ENCODE measurements around the gene RYR2. TPM values are rescaled to one million over a fixed set of nuclear protein-coding genes. Genes with fewer than 3 reads are reported as not detected.

The RYR2 gene
- total and polyA plus RNA-seq, 2 experiments from 2014 or later: not detected

DNA sequence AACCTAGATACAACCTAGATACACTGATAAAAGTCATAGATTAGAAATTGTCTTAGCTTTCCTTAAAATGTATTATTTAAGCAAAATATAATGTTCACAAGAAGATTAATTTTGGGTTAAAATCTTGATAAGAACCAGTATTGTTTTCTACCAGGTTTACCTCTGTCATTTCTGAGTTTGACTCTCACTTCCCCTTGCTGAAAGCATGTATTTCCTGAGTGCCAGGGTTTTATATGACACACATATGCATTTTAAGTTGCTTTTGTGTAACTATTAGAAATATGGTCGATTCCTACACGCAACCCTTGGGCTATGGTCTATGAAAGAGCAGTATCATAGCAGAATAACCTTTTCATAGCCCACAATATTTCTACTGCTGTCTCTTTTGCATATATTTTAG lies 497.1 kb downstream of the RYR2 start:
- Histone ChIP-seq H3K9me2 (ENCODE audit: insufficient read depth) (no peaks in the 10 kb centered on the region), H4K20me1 (ENCODE audit: insufficient read depth) (no peaks in the 10 kb centered on the region), H3K27ac (no peak overlapping the region), H3F3A (ENCODE audit: insufficient read depth) (no peaks in the 10 kb centered on the region), H3K4me3 (no peak overlapping the region), H3K79me2 (ENCODE audit: insufficient read depth) (no peaks in the 10 kb centered on the region), H3K9ac (no peak overlapping the region), H2AFZ (no peak overlapping the region), H3K9me3 (ENCODE audit: low read depth) (no peaks in the 10 kb centered on the region), H3K36me3 (ENCODE audit: low read depth) (no peaks in the 10 kb centered on the region), H3K27me3 (replicated peaks; ENCODE audit: insufficient read depth) (no peaks in the 10 kb centered on the region), H3K4me2 (ENCODE audit: unreplicated experiment) (no peak overlapping the region), H3K4me1 (ENCODE audit: insufficient read depth) (no peaks in the 10 kb centered on the region)
- no peak for DNase-seq
- in situ Hi-C loops (cut with MboI): no loop called here
- TF ChIP-seq EZH2 (IDR thresholded peaks at IDR 0.05; ENCODE audit: insufficient read depth, poor library complexity, severe bottlenecking) (no peak), EZH2phosphoT487 (IDR thresholded peaks at IDR 0.05; ENCODE audit: insufficient read depth, low read depth) (no peak)
- WGBS, 2 experiments (ENCODE audit: low coverage in 1 of 2, low lambda C conversion rate in 2 of 2, missing lambda C conversion rate in 2 of 2): 33% methylated on average over 2 of the region's 2 CpGs

DNA sequence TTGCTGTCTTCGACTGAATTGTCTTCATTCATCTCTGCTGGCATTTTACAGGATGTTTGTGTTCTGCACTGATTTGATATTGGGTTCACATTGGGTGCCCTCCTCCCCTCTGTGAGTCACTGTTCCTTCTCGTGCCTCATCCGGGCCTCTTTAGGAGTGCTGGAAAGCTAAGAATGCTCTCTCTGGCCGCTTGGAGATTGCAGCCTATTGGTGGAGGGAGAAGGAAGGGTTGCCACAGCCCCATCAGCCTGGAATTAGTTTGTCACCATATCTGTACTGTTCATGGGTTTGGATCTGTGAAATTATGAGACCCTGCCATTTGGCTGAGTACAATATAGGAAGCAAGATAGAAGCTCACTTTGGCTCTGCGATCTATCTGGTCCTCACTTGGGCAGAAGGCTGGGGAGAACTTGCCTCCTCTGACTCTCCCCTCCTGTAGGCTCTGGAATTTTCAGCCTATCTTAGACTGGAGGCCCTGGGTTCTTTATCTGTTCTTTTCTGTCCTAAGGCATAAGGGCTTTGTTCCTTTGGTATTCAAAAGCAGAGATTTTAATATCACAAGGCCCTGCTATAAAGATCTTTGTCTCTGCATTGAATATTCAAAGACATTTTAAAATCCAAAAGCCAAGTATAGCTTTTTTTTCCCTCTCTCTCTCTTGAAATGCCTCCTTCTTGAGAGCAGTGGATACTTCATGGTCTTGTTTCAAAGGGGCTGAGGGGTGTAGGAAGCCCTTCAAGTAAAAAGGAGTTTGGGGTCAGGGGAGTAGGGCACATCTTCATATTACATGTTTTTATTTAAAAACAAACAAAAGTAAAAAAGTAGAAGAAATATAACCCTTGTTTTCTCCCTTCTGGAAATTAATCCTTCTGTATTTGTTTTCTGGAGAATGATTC lies 500.8 kb downstream of the RYR2 start:
- WGBS, 2 experiments (ENCODE audit: low coverage in 1 of 2, low lambda C conversion rate in 2 of 2, missing lambda C conversion rate in 2 of 2): 10 to 12% methylated on average over 5 of the region's 5 CpGs
- no peak overlapping the region for H2AFZ ChIP-seq

DNA sequence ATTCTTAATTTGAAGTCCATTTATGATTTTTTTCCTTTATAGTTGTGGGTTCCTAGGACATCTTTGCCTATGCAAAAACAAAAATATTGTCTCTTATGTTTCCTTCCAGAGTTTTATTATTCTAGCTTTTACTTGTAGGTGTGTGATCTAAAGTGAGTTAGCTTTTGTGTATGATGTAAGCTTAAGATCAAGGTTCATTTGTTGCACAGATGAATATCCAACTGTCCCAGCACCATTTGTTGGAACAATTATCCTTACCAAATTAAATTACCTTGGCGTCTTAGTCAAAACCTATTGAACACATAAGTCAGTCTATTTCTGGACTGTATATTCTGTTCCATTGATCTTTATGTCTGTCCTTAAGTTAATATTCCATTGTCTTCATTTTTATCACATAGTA lies 511.1 kb downstream of the RYR2 start:
- no peak overlapping the region for H3K4me3 ChIP-seq
- H3K27ac ChIP-seq: no peak overlapping the region
- H3K79me2 ChIP-seq (ENCODE audit: insufficient read depth): no peaks in the 10 kb centered on the region
- H2AFZ ChIP-seq: no peak overlapping the region
- H3K9me3 ChIP-seq (ENCODE audit: low read depth): no peaks in the 10 kb centered on the region
- H3K4me1 ChIP-seq (ENCODE audit: insufficient read depth): no peaks in the 10 kb centered on the region
- H3F3A ChIP-seq (ENCODE audit: insufficient read depth): no peaks in the 10 kb centered on the region
- H3K9ac ChIP-seq: no peak overlapping the region
- H3K27me3 ChIP-seq (replicated peaks; ENCODE audit: insufficient read depth): no peaks in the 10 kb centered on the region
- H3K9me2 ChIP-seq (ENCODE audit: insufficient read depth): no peaks in the 10 kb centered on the region
- TF ChIP-seq EZH2 (IDR thresholded peaks at IDR 0.05; ENCODE audit: insufficient read depth, poor library complexity, severe bottlenecking) (no peak), EZH2phosphoT487 (IDR thresholded peaks at IDR 0.05; ENCODE audit: insufficient read depth, low read depth) (no peak)
- 57 to 62% methylated on average over 1 of the region's 1 CpG for WGBS, 2 experiments (ENCODE audit: low coverage in 1 of 2, low lambda C conversion rate in 2 of 2, missing lambda C conversion rate in 2 of 2)
- in situ Hi-C loops (cut with MboI): loop anchor here (25.0 kb wide), 2 partner anchors 816 to 1441 kb away; no protein-coding TSS in a partner anchor
- DNase-seq: no peak
- no peak overlapping the region for H3K4me2 ChIP-seq (ENCODE audit: unreplicated experiment)
- H3K36me3 ChIP-seq (ENCODE audit: low read depth): no peaks in the 10 kb centered on the region
- no peaks in the 10 kb centered on the region for H4K20me1 ChIP-seq (ENCODE audit: insufficient read depth)

More for the DNA sequence above, 500.8 kb downstream of the RYR2 start:
- TF ChIP-seq EZH2phosphoT487 (IDR thresholded peaks at IDR 0.05; ENCODE audit: insufficient read depth, low read depth) (no peak), EZH2 (IDR thresholded peaks at IDR 0.05; ENCODE audit: insufficient read depth, poor library complexity, severe bottlenecking) (no peak)
- Histone ChIP-seq H3K4me3 (no peak overlapping the region), H3K27ac (no peak overlapping the region), H3K9ac (no peak overlapping the region), H3F3A (ENCODE audit: insufficient read depth) (no peaks in the 10 kb centered on the region), H3K9me2 (ENCODE audit: insufficient read depth) (no peaks in the 10 kb centered on the region), H4K20me1 (ENCODE audit: insufficient read depth) (no peaks in the 10 kb centered on the region), H3K9me3 (ENCODE audit: low read depth) (no peaks in the 10 kb centered on the region), H3K4me2 (ENCODE audit: unreplicated experiment) (no peak overlapping the region), H3K4me1 (ENCODE audit: insufficient read depth) (no peaks in the 10 kb centered on the region), H3K36me3 (ENCODE audit: low read depth) (no peaks in the 10 kb centered on the region), H3K79me2 (ENCODE audit: insufficient read depth) (no peaks in the 10 kb centered on the region), H3K27me3 (replicated peaks; ENCODE audit: insufficient read depth) (no peaks in the 10 kb centered on the region)
- in situ Hi-C loops (cut with MboI): no loop called here
- no peak for DNase-seq

DNA sequence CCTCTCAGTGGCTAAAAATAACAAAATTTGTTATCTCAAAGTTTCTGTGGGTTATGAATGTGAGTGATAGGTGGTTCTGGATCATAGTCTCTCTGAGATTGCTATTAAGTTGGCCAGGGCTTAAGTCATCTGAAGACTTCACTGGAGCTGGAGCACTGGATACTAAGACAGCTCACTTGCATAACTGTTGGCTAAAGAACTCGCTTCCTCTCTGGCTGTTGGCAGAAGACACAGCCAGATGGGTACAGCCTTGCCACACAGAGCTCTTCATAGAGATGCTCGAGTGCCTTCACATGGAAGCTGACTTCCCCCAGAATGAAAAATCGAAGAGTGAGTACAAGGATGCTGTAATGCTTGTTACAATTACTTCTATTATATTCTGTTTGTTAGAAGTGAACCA lies 514.9 kb downstream of the RYR2 start:
- Histone ChIP-seq H2AFZ (no peak overlapping the region), H3K9me3 (ENCODE audit: low read depth) (no peaks in the 10 kb centered on the region), H3K4me1 (ENCODE audit: insufficient read depth) (no peaks in the 10 kb centered on the region), H3K9ac (no peak overlapping the region), H3K79me2 (ENCODE audit: insufficient read depth) (no peaks in the 10 kb centered on the region), H3K4me3 (no peak overlapping the region), H3K27ac (no peak overlapping the region), H3K4me2 (ENCODE audit: unreplicated experiment) (no peak overlapping the region), H3K27me3 (replicated peaks; ENCODE audit: insufficient read depth) (no peaks in the 10 kb centered on the region), H3F3A (ENCODE audit: insufficient read depth) (no peaks in the 10 kb centered on the region), H3K36me3 (ENCODE audit: low read depth) (no peaks in the 10 kb centered on the region), H3K9me2 (ENCODE audit: insufficient read depth) (no peaks in the 10 kb centered on the region), H4K20me1 (ENCODE audit: insufficient read depth) (no peaks in the 10 kb centered on the region)
- TF ChIP-seq EZH2 (IDR thresholded peaks at IDR 0.05; ENCODE audit: insufficient read depth, poor library complexity, severe bottlenecking) (no peak), EZH2phosphoT487 (IDR thresholded peaks at IDR 0.05; ENCODE audit: insufficient read depth, low read depth) (no peak)
- DNase-seq: no peak
- WGBS, 2 experiments (ENCODE audit: low coverage in 1 of 2, low lambda C conversion rate in 2 of 2, missing lambda C conversion rate in 2 of 2): 1 to 5% methylated on average over 3 of the region's 3 CpGs
- in situ Hi-C loops (cut with MboI): loop anchor here (25.0 kb wide), 2 partner anchors 820 to 1445 kb away; no protein-coding TSS in a partner anchor
